ENCODE results near the gene PROZ. TPM values are rescaled to one million over a fixed set of nuclear protein-coding genes. Genes with fewer than 3 reads are reported as not detected.

Gene PROZ
- polyA plus RNA-seq, 1 donor (not counting 4 experiments of a cell fraction or from before 2014, with no cell fraction given): not detected

- Histone ChIP-seq H2AFZ (ENCODE audit: control insufficient read depth, low read length) (no peak overlapping the region), H4K20me1 (ENCODE audit: control insufficient read depth, extremely low read depth, insufficient read depth, low read length) (no peaks in the 10 kb centered on the region), H3K9me1 (ENCODE audit: control insufficient read depth, extremely low read depth, insufficient read depth, low read length) (no peaks in the 10 kb centered on the region), H3K27me3 (ENCODE audit: control insufficient read depth, extremely low read depth, insufficient read depth, low read length) (peaks cover under 1% of the 10 kb centered on the region), H3K4me1 (ENCODE audit: control insufficient read depth, extremely low read depth, insufficient read depth, low read length) (no peaks in the 10 kb centered on the region), H3K79me2 (ENCODE audit: control insufficient read depth, insufficient read depth, low read length) (no peaks in the 10 kb centered on the region), H3K4me3 (ENCODE audit: control insufficient read depth in 2 of 3, extremely low read depth in 1 of 3, insufficient read depth in 2 of 3, low read depth in 1 of 3, low read length in 3 of 3) (no peak overlapping the region), H3K9ac (ENCODE audit: control insufficient read depth, extremely low read depth, insufficient read depth, low read length) (no peak overlapping the region), H3K9me3 (ENCODE audit: control insufficient read depth, low read depth, low read length) (no peaks in the 10 kb centered on the region), H3K27ac (ENCODE audit: control insufficient read depth, insufficient read depth, low read length) (no peak overlapping the region), H3K4me2 (ENCODE audit: control insufficient read depth, extremely low read depth, insufficient read depth, low read depth, low read length) (no peak overlapping the region), H3K36me3 (ENCODE audit: control insufficient read depth in 2 of 2, extremely low read depth in 1 of 2, insufficient read depth in 2 of 2, low read length in 2 of 2) (peaks cover 9 to 15% of the 10 kb centered on the region in 2 experiments)
- dilution Hi-C loops (cut with MboI; ENCODE audit: extremely low pct_ligation_motif_present, low sequenced_read_pairs): no loop called here
- DNase-seq (ENCODE audit: low read depth, low spot score) (no peak), FAIRE-seq (no peak)
- TF ChIP-seq EZH2 (IDR thresholded peaks at IDR 0.05; ENCODE audit: low read length) (no peak), CTCF (optimal IDR thresholded peaks at IDR 0.05 in 1 of 3, IDR thresholded peaks at IDR 0.05 in 1 of 3, conservative IDR thresholded peaks at IDR 0.05 in 1 of 3; ENCODE audit: extremely low read depth in 1 of 3, insufficient read depth in 2 of 3, low read length in 3 of 3) (no peak)
Measured at GRCh38 chr13:113168211-113168610, 9.8 kb downstream of the PROZ start.

- Histone ChIP-seq H3K4me1 (ENCODE audit: control insufficient read depth, extremely low read depth, insufficient read depth, low read length) (no peaks in the 10 kb centered on the region), H3K9me3 (ENCODE audit: control insufficient read depth, low read depth, low read length) (no peaks in the 10 kb centered on the region), H3K9ac (ENCODE audit: control insufficient read depth, extremely low read depth, insufficient read depth, low read length) (no peak overlapping the region), H3K9me1 (ENCODE audit: control insufficient read depth, extremely low read depth, insufficient read depth, low read length) (no peaks in the 10 kb centered on the region), H3K27ac (ENCODE audit: control insufficient read depth, insufficient read depth, low read length) (no peak overlapping the region), H3K4me2 (ENCODE audit: control insufficient read depth, extremely low read depth, insufficient read depth, low read depth, low read length) (no peak overlapping the region), H3K27me3 (ENCODE audit: control insufficient read depth, extremely low read depth, insufficient read depth, low read length) (no peaks in the 10 kb centered on the region), H4K20me1 (ENCODE audit: control insufficient read depth, extremely low read depth, insufficient read depth, low read length) (no peaks in the 10 kb centered on the region), H2AFZ (ENCODE audit: control insufficient read depth, low read length) (no peak overlapping the region), H3K36me3 (ENCODE audit: control insufficient read depth in 2 of 2, extremely low read depth in 1 of 2, insufficient read depth in 2 of 2, low read length in 2 of 2) (peaks cover 9 to 15% of the 10 kb centered on the region in 2 experiments), H3K79me2 (ENCODE audit: control insufficient read depth, insufficient read depth, low read length) (no peaks in the 10 kb centered on the region), H3K4me3 (ENCODE audit: control insufficient read depth in 2 of 3, extremely low read depth in 1 of 3, insufficient read depth in 2 of 3, low read depth in 1 of 3, low read length in 3 of 3) (no peak overlapping the region)
- TF ChIP-seq CTCF (optimal IDR thresholded peaks at IDR 0.05 in 1 of 3, IDR thresholded peaks at IDR 0.05 in 1 of 3, conservative IDR thresholded peaks at IDR 0.05 in 1 of 3; ENCODE audit: extremely low read depth in 1 of 3, insufficient read depth in 2 of 3, low read length in 3 of 3) (no peak), EZH2 (IDR thresholded peaks at IDR 0.05; ENCODE audit: low read length) (no peak)
- dilution Hi-C loops (cut with MboI; ENCODE audit: extremely low pct_ligation_motif_present, low sequenced_read_pairs): no loop called here
- DNase-seq (ENCODE audit: low read depth, low spot score) (no peak), FAIRE-seq (no peak)
Measured at GRCh38 chr13:113169277-113170272, 11.1 kb downstream of the PROZ start.
